Central memory CD8-positive, alpha-beta T cell (primary cell): ENCODE data around the gene LBP.
"Not testable (repeated sequence)": the region's sequence is repeated elsewhere in the genome, so short reads cannot be mapped to it uniquely, and the experiment has no call there.

Experiments
- ATAC-seq: fragments of 150-1000 bp; cut with Tn5 transposase; replicated peaks from 2 replicates; pipeline ENCODE4 v1.10.0; 2022; ENCODE audit warnings: mild to moderate bottlenecking, moderate FRiP score, moderate number of reproducible peaks; ENCODE audit not compliant: poor library complexity, severe bottlenecking; ENCODE audit errors: extremely low read depth
- DNase-seq, 2 donors: peaks; one replicate each; pipeline ENCODE4 v3.0.0; 2021; ENCODE audit warnings: low spot score in 2 of 2
- H3K27ac Mint-ChIP-seq: one replicate; pipeline ENCODE4 v1.8.0; 2022; ENCODE audit warnings: low read depth, mild to moderate bottlenecking, moderate library complexity, mixed read lengths
- H3K27me3 Mint-ChIP-seq: one replicate; pipeline ENCODE4 v1.8.0; 2022; ENCODE audit warnings: mixed read lengths
- H3K36me3 Mint-ChIP-seq: one replicate; pipeline ENCODE4 v1.8.0; 2022; ENCODE audit warnings: mild to moderate bottlenecking, moderate library complexity, mixed read lengths; ENCODE audit not compliant: insufficient read depth
- H3K4me1 Mint-ChIP-seq: one replicate; pipeline ENCODE4 v1.8.0; 2022; ENCODE audit warnings: mixed read lengths
- H3K4me3 Mint-ChIP-seq: one replicate; pipeline ENCODE4 v1.8.0; 2022; ENCODE audit warnings: mild to moderate bottlenecking, moderate library complexity, mixed read lengths
- H3K9me3 Mint-ChIP-seq: one replicate; pipeline ENCODE4 v1.8.0; 2022; ENCODE audit warnings: mixed read lengths

Gene LBP

DNA sequence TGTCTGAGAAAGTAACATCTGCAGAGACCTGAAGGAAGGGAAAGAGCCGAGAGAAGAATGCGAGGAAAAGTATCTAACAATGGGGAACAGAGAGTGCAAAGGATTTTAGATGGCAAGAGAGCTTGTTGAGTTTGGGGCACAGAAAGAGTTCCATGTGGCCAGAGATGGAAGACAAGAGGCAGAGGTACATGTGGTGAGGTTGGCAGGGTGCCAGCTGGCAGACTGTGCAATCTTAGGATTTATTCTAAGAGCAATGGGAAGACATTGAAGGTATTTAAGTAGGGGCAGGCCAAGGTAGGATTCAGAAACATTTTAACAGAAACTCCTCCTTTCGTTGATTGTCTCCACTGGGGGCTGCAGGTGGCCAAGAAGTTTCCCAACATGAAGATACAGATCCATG lies 20.4 kb upstream of the LBP start:
- no peak for DNase-seq
- ATAC-seq: no peak
- no peaks in the 10 kb centered on the region for H3K4me1 Mint-ChIP-seq
- H3K27me3 Mint-ChIP-seq: peaks cover 61% of the 10 kb centered on the region
- H3K27ac Mint-ChIP-seq: no peak overlapping the region
- no peak overlapping the region for H3K4me3 Mint-ChIP-seq
- no peaks in the 10 kb centered on the region for H3K9me3 Mint-ChIP-seq
- H3K36me3 Mint-ChIP-seq: no peaks in the 10 kb centered on the region

DNA sequence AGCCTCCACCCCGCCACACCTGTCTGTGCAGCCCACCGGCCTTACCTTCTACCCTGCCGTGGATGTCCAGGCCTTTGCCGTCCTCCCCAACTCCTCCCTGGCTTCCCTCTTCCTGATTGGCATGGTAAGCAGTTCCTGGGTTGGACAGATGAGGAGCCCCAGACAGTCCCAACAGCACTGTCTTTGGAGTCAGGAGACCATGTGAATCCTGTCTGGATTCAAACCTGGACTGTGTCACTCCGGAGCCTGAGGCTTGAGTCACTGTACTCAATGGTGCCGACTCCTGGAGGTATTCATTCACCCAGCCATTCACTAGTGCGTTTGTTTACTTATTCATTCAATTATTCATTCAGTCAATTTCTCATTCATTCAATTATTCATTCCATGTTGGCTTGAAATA lies 20.0 kb upstream of the LBP start:
- Mint-ChIP-seq H3K36me3 (no peaks in the 10 kb centered on the region), H3K9me3 (no peaks in the 10 kb centered on the region), H3K27ac (no peak overlapping the region), H3K4me3 (no peak overlapping the region), H3K27me3 (peaks cover 61% of the 10 kb centered on the region), H3K4me1 (no peaks in the 10 kb centered on the region)
- no peak for ATAC-seq
- DNase-seq: no peak

DNA sequence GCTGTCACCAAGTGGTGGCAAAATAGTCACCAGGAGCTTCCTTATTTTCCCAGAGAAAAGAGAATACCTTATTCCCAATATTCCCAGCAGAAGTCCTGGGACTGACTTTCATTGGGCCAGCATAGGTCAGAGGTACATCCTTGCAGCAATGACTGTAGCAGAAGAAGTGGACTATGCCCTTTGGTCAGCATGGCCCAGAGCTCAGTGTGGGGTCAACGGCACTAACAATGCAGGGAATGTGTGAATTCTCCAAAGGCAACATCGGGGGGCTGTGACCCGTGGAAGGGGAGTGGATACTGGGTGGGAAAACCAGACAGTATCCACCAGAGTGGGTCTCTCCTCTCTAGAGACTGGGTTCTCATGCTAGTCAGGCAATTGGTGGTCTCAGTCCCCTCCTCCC lies 15.6 kb upstream of the LBP start:
- no peaks in the 10 kb centered on the region for H3K4me1 Mint-ChIP-seq

DNA sequence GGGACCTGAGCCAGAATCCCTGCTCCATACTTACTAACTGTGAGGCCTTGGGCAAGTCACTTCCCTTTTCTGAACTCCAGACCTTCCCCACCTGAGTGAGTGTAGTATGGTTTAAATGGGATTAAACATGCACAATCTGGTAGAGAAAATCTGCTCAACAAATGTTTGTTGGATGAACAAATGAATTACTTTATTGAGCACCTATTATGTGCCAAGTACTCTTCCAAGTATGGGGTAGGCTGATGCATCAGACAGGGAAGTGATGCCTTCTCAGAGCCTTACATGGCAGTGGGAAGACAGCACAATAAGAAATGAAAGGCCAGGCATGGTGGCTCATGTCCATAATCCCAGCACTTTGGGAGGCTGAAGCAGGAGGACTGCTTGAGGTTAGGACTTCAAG lies 15.0 kb upstream of the LBP start:
- Mint-ChIP-seq H3K27ac (no peak overlapping the region), H3K9me3 (no peaks in the 10 kb centered on the region), H3K27me3 (peaks cover 71% of the 10 kb centered on the region), H3K36me3 (no peaks in the 10 kb centered on the region), H3K4me1 (no peaks in the 10 kb centered on the region), H3K4me3 (no peak overlapping the region)
- DNase-seq (no peak), ATAC-seq (no peak)

More for the DNA sequence above, 15.6 kb upstream of the LBP start:
- Mint-ChIP-seq H3K36me3 (no peaks in the 10 kb centered on the region), H3K27ac (no peak overlapping the region), H3K27me3 (peaks cover 71% of the 10 kb centered on the region), H3K9me3 (no peaks in the 10 kb centered on the region), H3K4me3 (no peak overlapping the region)
- no peak for ATAC-seq
- no peak for DNase-seq

DNA sequence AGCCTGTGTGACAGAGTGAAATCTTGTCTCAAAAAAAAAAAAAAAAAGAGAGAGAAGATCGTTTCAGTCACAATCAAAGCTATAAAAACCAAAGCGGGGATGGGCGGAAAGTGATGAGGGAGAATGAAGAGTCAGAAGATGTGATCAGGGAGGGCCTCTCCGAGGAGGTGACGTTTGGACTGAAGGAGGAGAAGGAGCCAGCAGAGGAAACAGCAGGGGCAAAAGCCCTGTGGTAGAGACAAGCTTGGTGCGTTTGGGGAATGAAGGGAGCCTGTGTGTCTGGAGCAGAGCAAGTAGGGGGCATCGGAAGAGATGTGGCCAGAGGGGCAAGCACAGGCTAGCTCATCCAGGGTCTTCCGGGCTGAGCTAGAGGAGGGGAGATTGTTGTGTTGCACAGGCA lies 14.5 kb upstream of the LBP start:
- Mint-ChIP-seq H3K4me3 (no peak overlapping the region), H3K9me3 (no peaks in the 10 kb centered on the region), H3K27me3 (peaks cover 71% of the 10 kb centered on the region), H3K27ac (no peak overlapping the region), H3K4me1 (no peaks in the 10 kb centered on the region), H3K36me3 (no peaks in the 10 kb centered on the region)
- no peak for ATAC-seq
- DNase-seq: no peak

DNA sequence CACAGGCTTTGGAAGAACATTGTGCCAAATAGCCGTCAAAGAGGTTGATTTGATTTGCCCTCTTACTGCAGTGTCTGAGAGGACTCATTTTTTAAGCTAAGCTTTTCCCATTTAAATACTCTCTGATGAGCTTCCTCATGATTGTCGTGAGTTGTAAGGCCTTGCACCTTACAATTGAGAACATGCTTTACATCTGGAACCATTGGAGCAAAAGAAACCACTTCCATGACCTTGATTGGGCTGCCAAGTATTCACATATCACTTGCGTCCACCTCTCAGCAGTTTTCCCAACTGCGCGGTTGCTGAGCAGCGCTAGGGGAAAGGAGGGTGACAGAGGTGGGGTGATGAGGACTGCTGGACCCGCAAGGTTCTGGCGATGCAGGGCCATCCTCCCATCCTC lies 12.3 kb upstream of the LBP start:
- Mint-ChIP-seq H3K9me3 (peaks cover 5% of the 10 kb centered on the region), H3K27me3 (peaks cover 66% of the 10 kb centered on the region), H3K36me3 (no peaks in the 10 kb centered on the region), H3K4me3 (no peak overlapping the region), H3K27ac (no peak overlapping the region), H3K4me1 (no peaks in the 10 kb centered on the region)
- ATAC-seq (no peak), DNase-seq (no peak)

DNA sequence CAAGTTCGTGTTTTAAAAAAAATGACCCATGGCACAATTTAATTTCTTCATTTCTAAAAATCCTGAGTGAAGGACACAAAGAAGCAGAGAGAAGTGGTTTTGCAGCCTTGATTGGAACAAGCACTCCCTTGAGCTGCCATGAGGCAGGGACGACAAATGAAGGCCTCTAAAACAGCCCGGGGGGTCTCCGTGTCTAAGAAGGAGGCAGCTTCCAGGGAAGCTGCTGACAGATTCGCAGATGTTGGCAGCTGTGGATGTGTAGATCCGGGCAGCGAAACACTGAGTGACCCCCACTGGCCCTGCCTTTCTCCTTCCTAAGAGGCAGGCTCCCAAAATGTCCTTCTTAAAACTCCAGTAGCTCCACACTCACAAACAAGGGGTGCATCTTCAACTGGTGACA lies 9.6 kb upstream of the LBP start:
- Mint-ChIP-seq H3K4me3 (no peak overlapping the region), H3K36me3 (no peaks in the 10 kb centered on the region), H3K27me3 (peaks cover 52% of the 10 kb centered on the region), H3K27ac (no peak overlapping the region), H3K4me1 (no peaks in the 10 kb centered on the region), H3K9me3 (peaks cover 5% of the 10 kb centered on the region)
- ATAC-seq (no peak), DNase-seq (no peak)

DNA sequence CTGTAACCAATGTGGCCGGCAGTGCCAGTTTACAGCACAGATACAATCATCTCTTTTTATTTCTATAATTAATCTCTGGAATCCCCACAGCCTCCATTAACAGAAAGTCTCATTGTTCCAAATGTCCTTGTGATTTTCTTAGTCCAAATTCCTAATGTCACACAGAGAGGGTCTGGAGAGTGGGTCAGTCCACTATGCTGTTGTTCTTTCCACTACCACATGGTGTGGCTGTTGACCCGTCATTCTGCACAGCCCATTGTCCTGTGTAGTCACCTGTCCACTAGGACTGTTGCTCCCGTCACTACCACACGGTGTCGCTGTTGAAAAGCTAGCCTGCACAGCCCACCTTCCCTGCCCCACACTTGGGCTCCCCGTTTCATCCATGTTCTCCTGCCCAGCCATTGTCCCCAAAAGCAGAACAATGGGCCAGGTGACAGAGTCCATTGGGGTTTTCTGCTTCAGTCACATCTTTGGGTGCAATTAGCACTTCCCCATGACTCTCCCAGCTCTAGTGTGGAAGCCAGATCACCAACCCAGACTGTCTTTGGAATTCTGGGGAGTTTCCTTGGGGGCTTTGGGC lies 8.6 kb upstream of the LBP start:
- Mint-ChIP-seq H3K27me3 (peaks cover 52% of the 10 kb centered on the region), H3K27ac (no peak overlapping the region), H3K4me3 (no peak overlapping the region), H3K9me3 (peaks cover 5% of the 10 kb centered on the region), H3K36me3 (no peaks in the 10 kb centered on the region), H3K4me1 (no peaks in the 10 kb centered on the region)
- ATAC-seq: no peak
- DNase-seq: no peak

DNA sequence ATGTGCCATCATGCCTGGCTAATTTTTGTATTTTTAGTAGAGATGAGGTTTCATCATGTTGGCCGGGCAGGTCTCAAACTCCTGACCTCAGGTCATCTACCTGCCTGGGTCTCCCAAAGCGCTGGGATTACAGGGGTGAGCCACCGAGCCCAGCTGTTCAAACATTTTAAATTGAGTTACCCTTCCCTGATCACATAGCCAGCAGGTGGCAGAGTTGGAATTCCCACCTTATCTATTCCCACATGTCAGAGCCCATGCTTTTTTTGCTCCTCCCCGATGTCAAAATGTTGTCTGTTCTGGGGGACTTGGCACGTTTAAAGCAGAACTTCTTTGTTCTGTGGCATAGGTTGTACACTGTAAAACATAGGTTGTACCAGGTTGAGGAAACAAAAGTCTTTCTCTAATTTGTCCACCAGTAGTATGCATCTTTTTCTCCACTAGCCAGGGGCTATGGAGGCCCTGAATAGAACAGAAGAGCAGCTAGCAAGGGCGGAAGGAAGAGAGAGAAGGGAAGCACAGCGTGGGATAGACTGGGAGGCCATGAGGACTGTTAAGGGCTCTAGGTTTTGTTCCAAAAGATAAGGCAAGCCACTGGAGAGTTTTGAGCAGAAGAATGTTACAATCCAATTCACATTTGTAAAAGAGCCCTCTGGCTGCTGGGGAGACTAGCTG lies 7.3 kb upstream of the LBP start:
- DNase-seq (no peak), ATAC-seq (no peak)
- Mint-ChIP-seq H3K36me3 (no peaks in the 10 kb centered on the region), H3K4me1 (no peaks in the 10 kb centered on the region), H3K27me3 (peaks cover 50% of the 10 kb centered on the region), H3K9me3 (peaks cover 5% of the 10 kb centered on the region), H3K27ac (no peak overlapping the region), H3K4me3 (no peak overlapping the region)

DNA sequence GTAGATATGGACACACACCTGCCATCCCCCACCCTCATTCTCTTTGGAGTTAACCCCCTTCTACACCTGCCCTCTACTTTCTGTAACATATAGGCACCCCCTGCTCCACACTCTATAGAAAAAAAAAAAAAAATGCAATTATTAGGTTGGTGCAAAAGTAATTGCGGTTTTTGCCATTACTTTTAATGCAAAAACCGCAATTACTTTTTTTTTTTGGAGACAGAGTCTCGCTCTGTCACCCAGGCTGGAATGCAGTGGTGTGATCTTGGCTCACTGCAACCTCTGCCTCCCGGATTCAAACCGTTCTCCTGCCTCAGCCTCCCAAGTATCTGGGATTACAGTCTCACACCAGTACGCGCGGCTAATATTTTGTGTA lies 6.8 kb upstream of the LBP start:
- not testable (repeated sequence) for DNase-seq, H3K4me3 Mint-ChIP-seq, H3K9me3 Mint-ChIP-seq, H3K4me1 Mint-ChIP-seq, H3K36me3 Mint-ChIP-seq, ATAC-seq, H3K27ac Mint-ChIP-seq
- H3K27me3 Mint-ChIP-seq: peaks cover 50% of the 10 kb centered on the region

DNA sequence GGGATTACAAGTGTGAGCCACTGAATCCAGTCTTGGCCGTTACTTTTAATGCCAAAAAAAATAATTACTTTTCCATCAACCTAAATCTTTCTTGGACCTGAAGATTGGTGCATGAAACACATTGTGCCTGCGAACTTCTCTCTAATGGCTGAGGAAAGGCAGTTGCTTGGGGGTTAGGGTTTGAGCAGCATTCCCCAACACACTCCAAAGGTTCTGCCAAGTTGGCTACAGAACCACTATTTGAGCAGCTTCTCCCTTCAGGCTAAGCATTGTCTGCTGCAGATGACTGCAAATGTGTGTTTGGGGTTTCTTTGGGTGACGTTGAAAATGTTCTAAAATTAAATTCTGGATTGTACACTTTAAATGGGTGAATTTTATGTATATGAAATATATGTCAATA lies 6.3 kb upstream of the LBP start:
- no peak for ATAC-seq
- Mint-ChIP-seq H3K36me3 (no peaks in the 10 kb centered on the region), H3K27me3 (peaks cover 47% of the 10 kb centered on the region)

DNA sequence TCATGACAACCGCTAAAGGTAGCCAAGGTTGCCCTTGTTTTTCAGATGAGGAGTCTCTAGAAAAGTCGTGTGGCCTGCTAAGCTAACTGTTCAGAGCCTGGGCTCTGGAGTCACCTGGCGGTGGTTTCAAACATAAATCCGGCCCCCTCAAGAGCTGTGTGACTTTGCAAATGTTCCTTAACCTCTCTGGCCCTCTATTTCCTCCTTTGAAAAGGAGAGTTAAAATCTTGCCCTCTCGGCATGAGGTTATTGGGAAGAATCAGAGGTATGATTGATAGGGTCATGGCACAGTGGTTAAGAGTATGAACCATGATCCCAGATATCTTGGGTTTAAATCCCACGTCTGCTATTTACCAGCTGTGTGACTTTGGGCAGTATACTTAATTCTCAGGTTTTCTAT lies 5.6 kb upstream of the LBP start:
- no peaks in the 10 kb centered on the region for H3K36me3 Mint-ChIP-seq
- H3K4me3 Mint-ChIP-seq: no peak overlapping the region
- ATAC-seq (no peak), DNase-seq (no peak)
- H3K27me3 Mint-ChIP-seq: peaks cover 40% of the 10 kb centered on the region
- H3K9me3 Mint-ChIP-seq: peaks cover 5% of the 10 kb centered on the region
- no peak overlapping the region for H3K27ac Mint-ChIP-seq
- H3K4me1 Mint-ChIP-seq: no peaks in the 10 kb centered on the region

More for the DNA sequence above, 6.3 kb upstream of the LBP start:
- Mint-ChIP-seq H3K9me3 (peaks cover 5% of the 10 kb centered on the region), H3K27ac (no peak overlapping the region), H3K4me3 (no peak overlapping the region), H3K4me1 (no peaks in the 10 kb centered on the region)
- DNase-seq: no peak

DNA sequence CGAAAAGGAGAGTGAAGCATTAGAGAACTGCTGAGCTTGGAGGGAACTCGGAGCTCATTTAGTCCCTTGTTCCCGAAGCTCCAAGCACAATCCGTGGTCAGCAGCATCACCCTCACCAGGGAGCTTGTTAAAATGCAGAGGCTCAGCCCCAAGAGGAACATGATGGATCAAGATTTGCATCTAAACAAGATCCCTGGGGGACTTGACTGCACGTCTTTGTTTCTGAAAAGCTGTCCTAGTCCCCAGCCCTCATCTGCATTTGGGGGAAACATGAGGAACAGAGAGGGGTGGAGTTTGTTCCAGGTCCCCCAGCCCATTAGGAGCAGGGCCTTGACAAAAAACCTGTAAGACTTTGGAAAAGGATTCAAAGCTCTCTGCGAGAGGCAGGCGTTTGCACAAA lies 4.1 kb upstream of the LBP start:
- Mint-ChIP-seq H3K27me3 (peaks cover 34% of the 10 kb centered on the region), H3K4me3 (no peak overlapping the region), H3K36me3 (no peaks in the 10 kb centered on the region), H3K9me3 (peaks cover 5% of the 10 kb centered on the region), H3K4me1 (no peaks in the 10 kb centered on the region), H3K27ac (no peak overlapping the region)
- ATAC-seq (no peak), DNase-seq (no peak)
